Activated CD8-positive, alpha-beta memory T cell treated with anti-CD3 and anti-CD28 coated beads, Interleukin-2, amount 10 ng/mL, durations not matched to agents 7 days and 5 days (primary cell): ENCODE results near the gene CDK5. TPM values are rescaled to one million over a fixed set of nuclear protein-coding genes. Genes with fewer than 3 reads are reported as not detected.

Source experiments
- ATAC-seq: fragments of 150-1000 bp; cut with Tn5 transposase; one replicate; pipeline ENCODE4 v1.10.0; 2021; ENCODE audit warnings: moderate library complexity
- CTCF ChIA-PET: fragments of 350-600 bp; sonication (Branson Sonifier 250); formaldehyde crosslinking; loops from one replicate; lab custom pipeline; 2021; ENCODE audit warnings: antibody characterized with exemption; lab: Charles Lee
- DNase-seq: peaks from one replicate; pipeline ENCODE4 v3.0.0-alpha.2; 2020
- H3K27ac Mint-ChIP-seq: one replicate; pipeline ENCODE4 v1.8.0; 2021; ENCODE audit warnings: mild to moderate bottlenecking, mixed read lengths
- H3K27me3 Mint-ChIP-seq: one replicate; pipeline ENCODE4 v1.8.0; 2021; ENCODE audit warnings: mixed read lengths
- H3K36me3 Mint-ChIP-seq: one replicate; pipeline ENCODE4 v1.8.0; 2021; ENCODE audit warnings: mild to moderate bottlenecking, mixed read lengths
- H3K4me1 Mint-ChIP-seq: one replicate; pipeline ENCODE4 v1.8.0; 2021; ENCODE audit warnings: mixed read lengths
- H3K4me3 Mint-ChIP-seq: one replicate; pipeline ENCODE4 v1.8.0; 2021; ENCODE audit warnings: mild to moderate bottlenecking, moderate library complexity, mixed read lengths
- H3K9me3 Mint-ChIP-seq: one replicate; pipeline ENCODE4 v1.8.0; 2022; ENCODE audit warnings: low read depth, mixed read lengths
- total RNA-seq, 2 experiments: library from RNA; stranded (reverse); gene quantifications; one replicate each; pipeline ENCODE4 v1.2.3, GENCODE V29; 2021

CDK5 gene
- total RNA-seq, 2 experiments from 2014 or later: 18.1 to 24.4 TPM

GRCh38 chr7:151091431-151091830 is 33.7 kb upstream of the CDK5 start:
- DNase-seq (no peak), ATAC-seq (no peak)
- H3K36me3 Mint-ChIP-seq: no peaks in the 10 kb centered on the region
- peaks cover 9% of the 10 kb centered on the region for H3K4me1 Mint-ChIP-seq
- CTCF ChIA-PET: interaction anchor here (10.1 kb wide), 1 partner anchor 19 kb away, joined by 69 read pairs; no protein-coding TSS in a partner anchor
- peaks cover 5% of the 10 kb centered on the region for H3K27me3 Mint-ChIP-seq
- H3K4me3 Mint-ChIP-seq: no peak overlapping the region
- no peaks in the 10 kb centered on the region for H3K9me3 Mint-ChIP-seq
- H3K27ac Mint-ChIP-seq: no peak overlapping the region

GRCh38 chr7:151091003-151091402 is 33.3 kb upstream of the CDK5 start:
- H3K27me3 Mint-ChIP-seq: peaks cover 5% of the 10 kb centered on the region
- no peak overlapping the region for H3K27ac Mint-ChIP-seq
- H3K4me3 Mint-ChIP-seq: no peak overlapping the region
- CTCF ChIA-PET: interaction anchor here (0.7 to 10.1 kb wide), 2 partner anchors 19 to 48 kb away, joined by 3 to 69 read pairs; no protein-coding TSS in a partner anchor
- no peak for ATAC-seq
- H3K4me1 Mint-ChIP-seq: peaks cover 9% of the 10 kb centered on the region
- H3K9me3 Mint-ChIP-seq: no peaks in the 10 kb centered on the region
- DNase-seq: no peak
- H3K36me3 Mint-ChIP-seq: no peaks in the 10 kb centered on the region

- no peaks in the 10 kb centered on the region for H3K36me3 Mint-ChIP-seq
Observed at GRCh38 chr7:151089893-151090730, 32.4 kb upstream of the CDK5 start.

GRCh38 chr7:151088856-151089699 is 31.4 kb upstream of the CDK5 start:
- CTCF ChIA-PET: interaction anchor here (0.8 to 10.1 kb wide), 7 partner anchors 8 to 155 kb away, joined by 3 to 69 read pairs (median 4); partner anchors contain the start of gene FASTK
- no peak for ATAC-seq

More at GRCh38 chr7:151089893-151090730, 32.4 kb upstream of the CDK5 start:
- H3K27ac Mint-ChIP-seq: no peak overlapping the region
- CTCF ChIA-PET: interaction anchor here (0.6 to 10.1 kb wide), 4 partner anchors 9 to 64 kb away, joined by 3 to 69 read pairs (median 4); partner anchors contain the start of gene FASTK
- no peaks in the 10 kb centered on the region for H3K9me3 Mint-ChIP-seq
- no peak overlapping the region for H3K4me3 Mint-ChIP-seq
- H3K4me1 Mint-ChIP-seq: peaks cover 17% of the 10 kb centered on the region
- no peak for DNase-seq
- ATAC-seq: no peak
- H3K27me3 Mint-ChIP-seq: peaks cover 11% of the 10 kb centered on the region

GRCh38 chr7:151088019-151088855 is 30.5 kb upstream of the CDK5 start:
- Mint-ChIP-seq H3K9me3 (no peaks in the 10 kb centered on the region), H3K4me1 (peaks cover 27% of the 10 kb centered on the region), H3K36me3 (no peaks in the 10 kb centered on the region), H3K4me3 (peak overlapping the region; percentile 42), H3K27me3 (peaks cover 16% of the 10 kb centered on the region), H3K27ac (no peak overlapping the region)
- CTCF ChIA-PET: interaction anchor here (0.8 to 10.1 kb wide), 7 partner anchors 8 to 156 kb away, joined by 3 to 69 read pairs (median 4); partner anchors contain the start of gene FASTK
- ATAC-seq: no peak
- DNase-seq: no peak

More at GRCh38 chr7:151088856-151089699, 31.4 kb upstream of the CDK5 start:
- Mint-ChIP-seq H3K4me3 (no peak overlapping the region), H3K27ac (no peak overlapping the region), H3K4me1 (peaks cover 23% of the 10 kb centered on the region), H3K27me3 (peaks cover 16% of the 10 kb centered on the region), H3K36me3 (no peaks in the 10 kb centered on the region), H3K9me3 (no peaks in the 10 kb centered on the region)
- DNase-seq: no peak

- H3K4me3 Mint-ChIP-seq: peak overlapping the region; percentile 80
- ATAC-seq (peak; percentile 8), DNase-seq (no peak)
- CTCF ChIA-PET: interaction anchor here (0.9 to 10.1 kb wide), 5 partner anchors 9 to 156 kb away, joined by 3 to 69 read pairs (median 6); no protein-coding TSS in a partner anchor
- H3K27me3 Mint-ChIP-seq: peaks cover 16% of the 10 kb centered on the region
- no peaks in the 10 kb centered on the region for H3K36me3 Mint-ChIP-seq
- H3K27ac Mint-ChIP-seq: no peak overlapping the region
- no peaks in the 10 kb centered on the region for H3K9me3 Mint-ChIP-seq
- H3K4me1 Mint-ChIP-seq: peaks cover 31% of the 10 kb centered on the region
Observed at GRCh38 chr7:151087245-151088018, 29.7 kb upstream of the CDK5 start.

- peak overlapping the region; percentile 79 for H3K27ac Mint-ChIP-seq
- DNase-seq: peak; percentile 58
- CTCF ChIA-PET: interaction anchor here (10.1 kb wide), 1 partner anchor 23 kb away, joined by 69 read pairs; no protein-coding TSS in a partner anchor
- H3K9me3 Mint-ChIP-seq: no peaks in the 10 kb centered on the region
- H3K27me3 Mint-ChIP-seq: peaks cover 16% of the 10 kb centered on the region
- peak overlapping the region; percentile 80 for H3K4me3 Mint-ChIP-seq
- peaks cover 35% of the 10 kb centered on the region for H3K4me1 Mint-ChIP-seq
- H3K36me3 Mint-ChIP-seq: no peaks in the 10 kb centered on the region
- peak; percentile 9 for ATAC-seq
Observed at GRCh38 chr7:151086802-151087244, 29.1 kb upstream of the CDK5 start.

- Mint-ChIP-seq H3K36me3 (no peaks in the 10 kb centered on the region), H3K4me1 (peaks cover 37% of the 10 kb centered on the region), H3K9me3 (no peaks in the 10 kb centered on the region), H3K4me3 (peak within 1 kb of the TSS; percentile 80), H3K27me3 (peaks cover 16% of the 10 kb centered on the region), H3K27ac (peak within 1 kb of the TSS; percentile 79)
- CTCF ChIA-PET: interaction anchor here (1.2 to 3.4 kb wide), 6 partner anchors 10 to 57 kb away, joined by 3 to 15 read pairs (median 4); partner anchors contain the start of gene ABCB8
- ATAC-seq (peak; percentile 31), DNase-seq (peak; percentile 70)
Observed at GRCh38 chr7:151085691-151086620, 28.3 kb upstream of the CDK5 start, which contains the start of gene AGAP3. TSS of gene AGAP3 (plus strand) at chr7:151086475. CDS start at chr7:151086742, 267 bp downstream.

- Mint-ChIP-seq H3K4me3 (peak overlapping the region; percentile 76), H3K36me3 (no peaks in the 10 kb centered on the region), H3K27ac (peak overlapping the region; percentile 4), H3K27me3 (peaks cover 16% of the 10 kb centered on the region), H3K4me1 (peaks cover 37% of the 10 kb centered on the region), H3K9me3 (no peaks in the 10 kb centered on the region)
- ATAC-seq: no peak
- DNase-seq: no peak
- CTCF ChIA-PET: interaction anchor here (1.2 to 3.4 kb wide), 6 partner anchors 9 to 57 kb away, joined by 3 to 15 read pairs (median 4); partner anchors contain the start of gene ABCB8
Observed at GRCh38 chr7:151085329-151085690, 27.6 kb upstream of the CDK5 start.

GRCh38 chr7:151083824-151084160 is 26.1 kb upstream of the CDK5 start:
- ATAC-seq (no peak), DNase-seq (no peak)
- Mint-ChIP-seq H3K4me3 (peak overlapping the region; percentile 95), H3K36me3 (peaks cover 4% of the 10 kb centered on the region), H3K4me1 (peaks cover 47% of the 10 kb centered on the region), H3K9me3 (no peaks in the 10 kb centered on the region), H3K27me3 (peaks cover 16% of the 10 kb centered on the region), H3K27ac (peak overlapping the region; percentile 61)
- CTCF ChIA-PET: interaction anchor here (0.6 to 3.4 kb wide), 9 partner anchors 16 to 79 kb away, joined by 3 to 15 read pairs (median 4); partner anchors contain the start of genes ABCB8 and SLC4A2
